GM08714 (cell line): Measurements from ENCODE around the gene ARMH1.
A peak's percentile ranks its signal among the peaks of the same experiment; 100 is the strongest.

ENCODE experiments used
- H3K4me3 ChIP-seq: fragments of 200-500 bp; sonication (Bioruptor generic); 2 replicates; pipeline ENCODE4 v1.5.1; 2014; ENCODE audit warnings: mild to moderate bottlenecking, low read length, inconsistent platforms
- ZNF274 ChIP-seq: IDR thresholded peaks from 2 replicates; pipeline ENCODE4 v1.6.1; 2012; ENCODE audit warnings: mild to moderate bottlenecking, low read depth, low read length

ARMH1 gene

DNA sequence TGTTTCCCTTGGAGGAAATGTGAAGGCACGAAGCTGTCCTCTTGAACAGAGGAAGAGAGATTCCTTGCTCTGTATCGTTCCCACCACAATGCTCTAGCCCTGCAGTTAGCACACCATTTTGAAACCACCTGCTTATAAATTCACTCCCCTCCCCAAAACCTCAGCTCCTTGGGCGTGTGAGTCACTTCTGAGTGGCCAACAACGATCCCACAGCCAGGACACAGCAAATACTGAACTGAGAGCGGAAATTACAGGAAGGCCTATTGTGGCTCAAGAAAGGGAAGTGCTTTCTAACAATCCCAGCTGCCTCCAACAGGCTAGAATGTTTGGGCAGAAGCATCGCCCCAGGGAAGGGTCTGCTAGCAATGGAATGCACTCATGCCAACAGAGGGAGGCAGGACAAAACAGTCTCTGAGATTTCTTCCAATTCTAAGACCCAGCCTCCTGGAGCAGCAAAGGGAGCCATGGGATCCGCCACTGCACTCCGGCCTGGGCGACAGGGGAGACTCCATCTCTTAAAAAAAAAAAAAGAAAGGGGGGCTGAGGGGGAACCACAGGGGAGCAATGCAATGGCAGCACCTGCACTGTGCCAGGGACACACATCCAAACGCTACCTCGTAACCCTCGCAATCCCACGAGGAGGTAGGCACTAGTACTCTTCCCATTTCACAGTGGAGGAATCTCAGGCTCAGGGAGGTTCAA, 2.1 kb upstream of the ARMH1 start:
- no peak for TF ChIP-seq ZNF274
- H3K4me3 ChIP-seq, result no peak overlapping the region; the same call in 1 of the 2 replicates

DNA sequence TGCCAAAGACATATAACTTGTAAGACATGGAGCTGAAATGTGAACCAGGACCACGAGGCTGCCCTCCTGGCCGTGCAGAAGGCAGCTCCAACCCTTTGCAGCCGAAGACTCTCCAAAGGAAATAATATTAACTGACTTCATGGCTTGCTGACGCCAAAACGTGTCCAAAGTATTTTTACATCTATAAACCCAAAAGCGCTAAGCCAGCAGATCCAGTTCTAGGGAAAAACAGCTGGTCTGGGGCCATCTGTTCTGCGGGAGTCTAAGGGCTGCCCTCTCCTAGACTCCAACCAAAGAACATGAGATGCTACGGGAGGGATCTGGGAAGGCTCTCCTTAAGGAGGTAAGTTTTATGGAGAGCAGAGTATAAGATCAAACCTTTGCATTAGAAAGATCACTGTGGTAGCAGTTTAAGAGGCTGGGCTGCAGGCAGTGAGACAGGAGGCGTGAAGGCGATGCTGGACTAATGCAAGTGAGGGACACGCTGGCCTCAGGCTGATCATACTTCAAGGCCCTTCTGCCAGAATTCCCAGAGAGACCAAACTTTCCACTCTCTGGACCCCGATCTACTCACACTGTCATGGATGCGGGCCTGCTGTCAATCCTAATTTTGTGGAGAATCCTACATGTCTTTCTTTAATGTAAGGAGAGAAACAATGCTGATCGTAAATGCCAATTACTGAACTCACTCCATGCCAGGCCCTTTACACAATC, 1.4 kb upstream of the ARMH1 start:
- TF ChIP-seq ZNF274, result no peak
- H3K4me3 ChIP-seq, result peak overlapping the region; percentile 70; the same call in 1 of the 2 replicates

DNA sequence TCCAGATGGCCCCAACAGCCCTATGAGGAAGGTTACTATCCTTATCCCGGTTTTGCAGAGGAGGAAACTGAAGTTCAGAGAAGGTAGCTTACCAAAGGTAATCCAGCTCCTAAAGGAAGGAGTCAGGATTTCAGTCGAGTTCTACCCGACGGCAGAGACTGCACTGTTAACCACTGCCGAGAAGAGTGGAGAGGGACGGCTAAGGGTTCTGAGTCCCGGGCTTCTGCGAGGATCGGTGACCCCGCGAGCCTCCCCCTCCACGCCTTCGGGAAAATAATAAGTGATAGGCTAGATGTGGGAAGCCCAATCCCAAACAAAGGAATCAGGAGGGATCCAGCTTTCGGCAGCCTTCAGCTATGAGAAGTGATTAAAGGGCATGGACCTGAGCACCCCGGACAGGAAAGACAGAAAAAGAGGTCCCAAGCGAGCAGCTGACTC, 820 bp upstream of the ARMH1 start:
- H3K4me3 ChIP-seq, result peak overlapping the region; percentile 70
- no peak for TF ChIP-seq ZNF274

DNA sequence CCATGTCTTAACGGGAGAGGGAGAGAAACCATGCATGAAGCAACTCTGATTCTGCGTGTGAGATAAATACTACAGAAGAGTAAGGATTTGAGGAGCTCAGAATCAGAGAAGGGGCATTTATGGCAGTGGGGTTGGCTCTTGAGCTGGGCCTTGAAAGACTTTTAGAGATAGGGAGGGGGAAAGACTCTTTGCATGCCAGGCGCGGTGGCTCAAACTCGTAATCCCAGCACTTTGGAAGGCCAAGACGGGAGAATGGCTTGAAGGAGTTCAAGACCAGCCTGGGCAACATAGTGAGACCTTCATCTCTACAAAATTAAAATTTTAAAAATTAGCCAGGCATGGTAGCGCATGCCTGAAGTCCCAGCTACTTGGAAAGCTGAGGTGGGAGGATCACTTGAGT, 672 bp downstream of the ARMH1 start:
- peak overlapping the region; percentile 86; the same call in 1 of the 2 replicates for H3K4me3 ChIP-seq
- TF ChIP-seq ZNF274, result no peak

DNA sequence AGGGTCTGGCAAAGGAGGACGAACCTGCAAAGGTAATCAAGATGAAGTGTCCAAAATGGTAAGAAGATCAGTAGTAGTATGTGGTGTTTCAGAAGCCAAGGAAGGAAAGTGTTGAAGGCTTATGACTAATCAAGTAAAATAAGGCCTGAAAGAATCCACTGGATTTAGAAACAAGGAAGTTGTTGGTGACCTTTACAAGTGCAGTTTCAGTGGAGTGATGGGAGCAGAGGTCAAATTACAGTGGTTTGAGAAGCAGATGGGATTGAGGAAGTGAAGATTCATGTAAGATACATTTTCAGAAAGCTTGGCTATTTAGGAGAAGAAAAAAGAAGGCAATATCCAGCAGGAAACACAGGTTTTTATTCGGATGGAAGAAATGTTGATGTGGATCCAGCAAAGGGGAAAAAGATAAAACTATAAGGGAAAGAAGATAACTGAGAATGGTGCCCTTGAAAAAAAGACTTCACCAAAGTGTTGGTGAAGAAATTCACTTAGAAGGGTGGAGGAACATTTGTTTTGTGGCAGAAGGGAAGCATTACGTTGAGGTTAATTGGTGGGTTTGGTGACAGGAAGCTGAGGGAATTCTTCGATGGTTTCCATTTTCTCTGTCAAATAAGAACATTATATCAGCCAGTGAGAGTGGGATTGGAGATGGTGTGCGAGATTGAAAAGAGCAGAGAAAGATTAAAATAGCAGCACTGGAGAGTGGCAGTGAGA, 2.1 kb downstream of the ARMH1 start:
- TF ChIP-seq ZNF274, result no peak
- no peak overlapping the region for H3K4me3 ChIP-seq

DNA sequence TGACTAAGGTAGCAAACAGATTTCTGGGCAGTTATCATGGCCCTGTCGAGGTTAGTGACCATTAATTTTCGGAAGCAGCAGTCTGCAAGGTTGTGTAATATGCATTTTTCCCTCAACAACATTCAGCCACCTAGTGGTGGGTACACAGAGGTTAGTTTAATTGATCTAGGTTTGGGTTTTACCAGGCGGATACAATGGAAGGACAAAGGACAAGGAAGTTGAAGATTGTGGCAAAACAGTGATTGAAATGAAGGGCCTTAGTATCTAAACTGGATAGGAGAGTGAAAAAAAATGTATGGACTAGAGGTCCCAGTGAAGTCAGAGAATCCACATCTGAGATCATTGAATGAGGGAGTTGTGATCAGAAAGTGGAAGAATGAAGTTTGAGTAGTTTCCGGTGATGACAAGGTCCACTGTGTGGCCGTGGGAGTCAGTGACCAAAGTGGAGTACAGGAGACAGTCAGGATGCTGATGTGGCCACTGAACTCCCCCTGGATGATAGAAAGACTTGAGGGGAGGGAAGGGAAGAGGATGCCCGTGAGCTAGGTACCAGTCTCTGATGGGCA, 2.8 kb downstream of the ARMH1 start:
- no peak overlapping the region for H3K4me3 ChIP-seq

DNA sequence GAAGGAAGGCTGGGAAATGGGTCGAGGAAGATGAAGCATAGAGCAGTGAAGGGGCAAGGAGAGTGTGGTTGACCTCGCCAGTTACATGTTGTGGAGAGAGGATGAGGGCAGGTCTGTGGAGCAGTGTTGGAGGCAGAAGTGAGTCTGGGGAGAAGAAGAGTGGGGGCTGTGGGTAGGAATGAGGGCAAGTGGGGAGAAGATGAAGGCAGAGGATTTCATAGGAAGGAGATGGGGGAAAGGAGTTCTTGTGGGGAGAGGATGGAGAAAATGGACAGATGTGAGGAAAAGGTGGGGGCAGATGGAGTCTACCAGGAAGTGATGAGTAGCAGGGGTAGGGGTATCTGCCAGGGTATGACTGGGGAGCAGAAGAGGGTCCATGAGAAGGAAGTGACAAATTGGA, 3.6 kb downstream of the ARMH1 start:
- TF ChIP-seq ZNF274, result no peak
- no peak overlapping the region for H3K4me3 ChIP-seq

More for the DNA sequence above, 2.8 kb downstream of the ARMH1 start:
- no peak for TF ChIP-seq ZNF274

DNA sequence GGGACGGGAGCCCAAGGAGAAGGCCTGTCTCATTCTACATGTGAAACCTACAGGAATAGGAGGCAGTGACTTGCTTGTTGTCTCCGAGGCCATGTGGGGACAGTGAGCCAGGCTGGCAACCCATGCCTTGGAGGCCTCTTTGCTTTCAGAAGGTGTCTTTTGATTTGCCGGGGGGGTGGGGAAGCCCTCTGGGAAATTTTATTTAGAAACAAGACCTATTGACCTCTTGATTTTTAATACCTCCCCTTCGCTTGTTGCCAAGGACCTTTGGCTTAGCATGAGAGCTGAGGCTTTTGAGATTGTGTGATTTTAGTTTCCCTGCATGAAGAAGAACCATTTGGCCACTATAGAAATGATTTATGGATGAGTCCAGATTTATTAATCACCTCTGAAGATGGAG, 4.1 kb downstream of the ARMH1 start:
- H3K4me3 ChIP-seq, result no peak overlapping the region
- TF ChIP-seq ZNF274, result no peak

DNA sequence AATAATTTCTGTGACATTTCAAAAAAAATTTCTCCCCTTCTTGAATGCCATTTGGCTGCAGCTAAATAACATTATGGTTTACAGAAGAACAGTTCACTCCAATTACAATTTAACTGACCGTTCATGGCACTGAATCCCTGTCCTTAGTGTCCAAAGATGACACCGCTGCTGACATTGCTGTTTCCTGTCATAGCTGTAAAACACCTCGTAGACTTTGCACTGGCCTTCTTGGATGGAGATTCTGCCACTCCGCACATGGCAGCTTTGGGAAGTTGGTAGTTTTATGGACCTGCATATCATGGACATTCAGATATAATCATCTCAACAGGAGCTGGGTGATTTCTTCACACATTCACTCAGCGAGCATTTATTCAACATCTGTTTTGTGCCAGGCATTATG, 5.0 kb downstream of the ARMH1 start:
- no peak for TF ChIP-seq ZNF274
- no peak overlapping the region for H3K4me3 ChIP-seq

DNA sequence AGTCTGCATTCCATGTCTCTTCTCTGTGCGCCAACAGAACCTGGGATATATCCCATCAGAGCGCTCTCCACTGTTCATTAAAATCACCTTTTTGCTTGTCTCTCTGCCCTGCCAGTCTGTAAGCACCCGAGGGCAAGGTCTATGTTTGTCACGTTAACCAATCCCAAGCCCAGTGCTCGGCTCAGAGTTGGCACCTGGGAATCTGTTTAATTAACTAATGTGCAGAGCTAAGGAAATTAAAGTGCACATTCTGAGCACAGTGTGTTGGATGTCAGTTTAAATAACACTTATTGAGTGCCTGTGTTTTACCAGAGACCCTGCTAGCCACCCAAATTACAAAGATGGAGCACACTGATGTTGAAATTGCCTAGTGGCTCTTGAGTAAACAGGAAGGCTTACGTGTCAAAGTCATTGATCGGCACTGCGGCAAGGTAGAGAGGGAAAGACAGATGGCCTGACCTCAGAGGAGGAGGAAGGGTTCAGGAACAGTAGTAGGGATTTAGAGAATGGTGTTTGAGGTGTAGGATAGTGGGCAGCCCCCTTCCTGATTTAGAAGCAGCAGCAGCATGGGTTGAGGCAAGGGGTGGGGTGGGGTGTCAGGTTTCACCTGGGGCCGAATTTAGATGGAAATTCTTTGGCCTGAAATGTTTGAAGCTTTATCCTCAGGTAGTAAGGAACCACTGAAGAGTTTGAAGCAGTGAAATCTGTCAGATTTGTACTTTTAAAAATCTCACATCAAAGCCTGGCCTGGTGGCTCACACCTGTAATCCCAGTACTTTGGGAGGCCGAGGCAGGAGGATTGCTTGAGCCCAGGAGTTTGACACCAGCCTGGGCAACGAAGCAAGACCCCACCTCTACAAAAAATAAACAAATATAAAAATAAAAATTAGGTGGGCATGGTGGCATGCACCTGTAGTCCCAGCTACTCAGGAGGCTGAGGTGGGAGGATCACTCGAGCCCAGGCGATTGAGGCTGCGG, 7.7 kb downstream of the ARMH1 start:
- no peak overlapping the region for H3K4me3 ChIP-seq
- no peak for TF ChIP-seq ZNF274

DNA sequence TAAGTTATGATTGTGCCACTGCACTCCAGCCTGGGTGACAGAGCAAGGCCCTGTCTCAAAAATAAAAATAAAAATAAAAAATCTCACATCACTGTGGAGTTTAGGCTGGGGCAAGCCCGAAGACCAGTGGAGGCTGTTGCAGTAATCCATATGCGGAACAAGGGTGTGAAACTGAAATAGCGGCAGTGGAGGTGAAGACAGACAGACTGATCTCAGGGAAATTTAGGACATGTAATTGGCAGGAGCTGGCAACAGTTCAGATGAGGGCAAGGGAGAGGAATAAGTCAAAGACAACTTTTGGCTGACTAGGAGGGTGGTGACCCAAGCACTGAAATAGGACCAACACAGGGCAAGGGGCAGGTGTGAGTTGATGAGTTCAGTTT, 8.4 kb downstream of the ARMH1 start:
- TF ChIP-seq ZNF274, result no peak

DNA sequence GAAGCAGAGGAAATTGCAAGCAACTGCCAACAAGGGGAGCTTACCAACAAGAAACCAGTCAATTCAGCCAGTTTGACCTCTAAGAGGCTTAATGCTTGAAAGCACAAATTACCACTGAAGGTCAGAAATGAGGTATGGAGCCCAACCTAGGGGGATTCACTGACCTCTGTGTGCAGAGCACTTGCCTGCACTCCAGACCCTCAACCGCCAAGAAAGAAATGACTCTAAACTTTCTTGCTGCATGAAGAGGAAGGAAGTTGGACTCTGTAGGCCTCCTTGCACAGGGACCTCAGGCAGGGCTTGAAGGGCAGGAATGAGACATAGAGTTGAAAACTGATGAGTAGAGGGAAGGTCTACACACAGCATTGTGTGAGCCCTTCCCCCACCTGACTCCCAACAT, 10.0 kb downstream of the ARMH1 start:
- no peak for TF ChIP-seq ZNF274
- no peak overlapping the region; the same call in 1 of the 2 replicates for H3K4me3 ChIP-seq

More for the DNA sequence above, 8.4 kb downstream of the ARMH1 start:
- no peak overlapping the region for H3K4me3 ChIP-seq

DNA sequence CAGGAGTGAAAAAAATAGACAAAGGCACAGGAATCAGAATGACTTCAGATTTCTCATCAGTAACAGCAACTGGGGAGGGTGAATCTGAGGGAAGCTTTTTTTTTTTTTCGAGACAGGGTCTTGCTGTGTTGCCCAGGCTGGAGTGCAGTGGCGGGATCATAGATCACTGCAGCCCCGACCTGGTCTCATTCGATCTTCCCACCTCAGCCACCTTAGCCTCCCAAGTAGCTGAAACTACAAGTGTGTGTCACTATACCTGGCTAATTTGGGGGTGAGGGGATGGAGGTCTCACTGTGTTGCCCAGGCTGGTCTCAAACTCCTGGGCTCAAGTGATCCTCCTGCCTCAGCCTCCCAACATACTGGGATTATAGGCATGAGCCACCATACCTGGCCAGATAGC, 10.7 kb downstream of the ARMH1 start:
- TF ChIP-seq ZNF274, result no peak

More for the DNA sequence above, 10.7 kb downstream of the ARMH1 start:
- H3K4me3 ChIP-seq, result no peak overlapping the region
